Pancreas (tissue), 10 donors: ENCODE measurements around the gene KCNQ5. TPM values are rescaled to one million over a fixed set of nuclear protein-coding genes. Genes with fewer than 3 reads are reported as not detected.
"Not testable (repeated sequence)": the region's sequence is repeated elsewhere in the genome, so short reads cannot be mapped to it uniquely, and the experiment has no call there.

Experiments used
- ATAC-seq, 4 donors: fragments of 200-7000 bp; cut with Tn5 transposase; one replicate each; pipeline versions ENCODE4 v1.8.0 to v1.9.1; 2020; ENCODE audit warnings: mild to moderate bottlenecking in 4 of 4, moderate library complexity in 4 of 4
- DNase-seq, 6 donors: peaks; one replicate each; pipeline ENCODE4 v3.0.0-alpha.2; 2020
- FAIRE-seq: peaks from 2 replicates; lab custom pipeline; 2012; peaks lifted over from hg19 to GRCh38; lab: Jason Lieb, UNC
- H3K27ac ChIP-seq, 4 donors: fragments of 200-600 bp; sonication (generic); 1 replicate in 3 of 4; 2 replicates in 1 of 4; pipeline versions ENCODE4 v1.5.0 to v1.8.0; 2020
- H3K27me3 ChIP-seq, 4 donors: fragments of 200-600 bp; one replicate each; pipeline ENCODE4 v1.8.0; 2021
- H3K36me3 ChIP-seq, 3 donors: fragments of 200-600 bp; sonication (generic) in 1 of 3; one replicate each; pipeline versions ENCODE4 v1.5.0 to v1.8.0; 2020 to 2021
- H3K4me1 ChIP-seq, 3 donors: fragments of 200-600 bp; one replicate each; pipeline ENCODE4 v1.8.0; 2021
- H3K4me3 ChIP-seq, 4 donors: fragments of 200-600 bp; sonication (generic) in 2 of 4; one replicate each; pipeline versions ENCODE4 v1.5.0 to v1.8.0; 2020 to 2021
- H3K9me3 ChIP-seq, 4 donors: fragments of 200-600 bp; one replicate each; pipeline ENCODE4 v1.8.0; 2021
- WGBS, 2 donors: extraction: QIAGEN DNeasy Blood & Tissue Kit; methylation state at CpG; one replicate each; pipeline ENCODE4 v1.1.7; 2013; 5-methylcytosine and 5-hydroxymethylcytosine counted together
- intact Hi-C, 3 donors: fragments of 100-400 bp; cut with DNase I; formaldehyde crosslinking; loops; one replicate each; pipeline versions ENCODE4 v1.11.1 to v1.14.2; 2022
- polyA plus RNA-seq, 2 donors: library from polyadenylated mRNA; stranded (reverse); fragments of 200-250 nt; gene quantifications; one replicate each; pipeline ENCODE4 v1.2.3, GENCODE V29; 2013
- total RNA-seq, 6 donors: library from RNA; stranded (reverse); fragmentation: NEBNext Ultra II Directional in 4 of 6; extraction: Animal tissue kit (Norgen Biotek cat#: 25700) in 4 of 6; gene quantifications; one replicate each; pipeline versions ENCODE4 v1.2.1 to v1.2.4, GENCODE V29; 2021 to 2023
- TF ChIP-seq, protein P1 (sequence below), 4 donors: fragments of 200-600 bp; sonication (generic) in 3 of 4; IDR thresholded peaks; one replicate each; pipeline versions ENCODE4 v1.5.0 to v1.8.0; 2021; ENCODE audit warnings: antibody characterized with exemption in 4 of 4
- donor health status: healthy with polysubstance abuse.
- donor health status: DM: no; HTN: no; CAD: no; lungs with moderate emphysema.
- donor health status: DM: no; HTN: no; CAD: no.
- donor health status: control.
- donor health status: control.
- donor health status: Bipolar disorder and iron deficiency.
- donor health status: DM: yes; HTN: yes; CAD: no.
- donor health status: DM: no; HTN: no; CAD: no.
- donor health status: DM: no; HTN: no; CAD: no.
- donor health status: DM: yes; HTN: yes; CAD: no.

KCNQ5 gene
- total and polyA plus RNA-seq, 8 donors = 0.03 to 1.1 (median 0.13) TPM

DNA sequence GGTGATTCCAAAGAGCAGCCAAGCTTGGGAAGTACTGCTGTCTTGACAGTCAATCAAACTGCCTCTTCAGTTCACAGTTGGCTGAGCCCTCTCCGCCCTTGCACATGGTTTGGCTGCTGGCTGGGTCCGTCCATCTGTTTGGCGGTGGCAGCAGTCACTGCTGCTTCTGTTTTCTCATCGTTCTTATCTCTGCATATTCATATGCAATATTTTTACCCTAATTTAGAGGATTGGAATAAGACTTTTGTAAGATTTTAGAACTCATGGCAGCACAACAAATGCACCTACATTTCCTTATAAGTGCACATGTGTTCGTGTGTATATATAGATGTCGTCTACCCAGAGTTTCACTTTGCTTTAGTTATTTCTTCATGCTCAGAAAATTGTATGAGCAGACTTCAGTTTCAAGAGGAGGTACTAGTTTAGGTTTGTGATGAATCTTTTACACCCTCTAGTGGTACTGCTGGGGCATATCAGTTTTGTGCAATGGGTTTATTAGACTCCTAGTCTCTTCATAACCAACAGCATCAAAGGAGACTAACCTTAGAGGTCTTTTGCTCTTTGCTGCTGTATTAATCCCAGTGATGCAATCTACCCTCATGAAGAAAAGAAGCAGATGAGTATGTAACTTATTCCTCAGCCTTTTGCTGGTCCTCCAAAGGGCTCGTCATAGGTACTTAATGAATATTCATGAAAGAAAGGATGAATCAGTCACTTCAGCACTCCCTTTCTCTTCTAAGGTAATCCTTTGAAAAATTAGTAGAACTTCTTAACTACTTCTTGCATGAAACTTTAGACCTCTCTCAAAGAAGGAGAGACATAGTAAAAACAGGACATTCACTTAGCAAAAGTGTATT, 559.1 kb downstream of the KCNQ5 start:
- no peaks in the 10 kb centered on the region for H3K36me3 ChIP-seq
- H3K27ac ChIP-seq = no peak overlapping the region
- no peaks in the 10 kb centered on the region for H3K27me3 ChIP-seq
- FAIRE-seq (peak; percentile 47), ATAC-seq (peak; percentile 77 to 99 (median 96)), DNase-seq (no peak)
- H3K4me3 ChIP-seq = peak overlapping the region in 1 of 4 donors; percentile 36
- 5 to 7% methylated on average over 7 of the region's 7 CpGs for WGBS, 2 donors
- intact Hi-C loops = no loop called here
- H3K9me3 ChIP-seq = no peaks in the 10 kb centered on the region
- no peaks in the 10 kb centered on the region for H3K4me1 ChIP-seq
- TF ChIP-seq, protein P1, sequence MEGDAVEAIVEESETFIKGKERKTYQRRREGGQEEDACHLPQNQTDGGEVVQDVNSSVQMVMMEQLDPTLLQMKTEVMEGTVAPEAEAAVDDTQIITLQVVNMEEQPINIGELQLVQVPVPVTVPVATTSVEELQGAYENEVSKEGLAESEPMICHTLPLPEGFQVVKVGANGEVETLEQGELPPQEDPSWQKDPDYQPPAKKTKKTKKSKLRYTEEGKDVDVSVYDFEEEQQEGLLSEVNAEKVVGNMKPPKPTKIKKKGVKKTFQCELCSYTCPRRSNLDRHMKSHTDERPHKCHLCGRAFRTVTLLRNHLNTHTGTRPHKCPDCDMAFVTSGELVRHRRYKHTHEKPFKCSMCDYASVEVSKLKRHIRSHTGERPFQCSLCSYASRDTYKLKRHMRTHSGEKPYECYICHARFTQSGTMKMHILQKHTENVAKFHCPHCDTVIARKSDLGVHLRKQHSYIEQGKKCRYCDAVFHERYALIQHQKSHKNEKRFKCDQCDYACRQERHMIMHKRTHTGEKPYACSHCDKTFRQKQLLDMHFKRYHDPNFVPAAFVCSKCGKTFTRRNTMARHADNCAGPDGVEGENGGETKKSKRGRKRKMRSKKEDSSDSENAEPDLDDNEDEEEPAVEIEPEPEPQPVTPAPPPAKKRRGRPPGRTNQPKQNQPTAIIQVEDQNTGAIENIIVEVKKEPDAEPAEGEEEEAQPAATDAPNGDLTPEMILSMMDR (IDR thresholded peaks at IDR 0.05) = peak; percentile 47 to 65 (median 56)

DNA sequence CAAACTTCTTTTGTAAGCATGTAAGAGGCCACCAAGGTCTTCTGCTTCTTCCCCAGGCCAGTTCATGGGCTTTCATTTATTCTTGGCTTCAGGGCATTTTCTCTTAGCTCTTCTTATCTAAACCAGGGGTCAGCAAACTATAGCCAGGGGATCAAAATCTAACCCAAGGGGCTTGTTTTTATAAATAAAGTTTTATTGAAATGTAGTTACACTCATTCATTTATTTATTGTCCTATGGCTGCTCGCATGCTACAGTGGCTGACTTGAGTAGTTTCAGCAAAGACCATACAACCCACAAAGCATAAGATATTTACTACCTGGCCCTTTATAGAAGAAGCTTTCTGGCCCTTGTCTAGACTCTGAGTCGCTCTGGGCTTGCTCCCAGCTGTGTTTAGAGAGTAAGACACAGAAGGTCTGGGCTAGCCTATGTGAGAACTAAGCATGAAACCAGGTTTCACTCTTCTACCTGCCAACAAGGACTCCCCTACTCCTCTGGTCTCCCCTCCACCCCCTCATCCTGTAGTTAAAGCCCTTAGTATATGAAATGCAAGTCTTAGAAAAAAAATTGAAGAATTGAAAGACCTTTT, 560.2 kb downstream of the KCNQ5 start:
- 59 to 63% methylated on average over 2 of the region's 2 CpGs for WGBS, 2 donors
- ATAC-seq (no peak), FAIRE-seq (no peak), DNase-seq (no peak)
- H3K9me3 ChIP-seq = no peaks in the 10 kb centered on the region
- H3K4me1 ChIP-seq = no peaks in the 10 kb centered on the region
- intact Hi-C loops = no loop called here
- no peaks in the 10 kb centered on the region for H3K36me3 ChIP-seq
- H3K4me3 ChIP-seq = no peak overlapping the region
- no peak overlapping the region for H3K27ac ChIP-seq
- TF ChIP-seq, protein P1 (IDR thresholded peaks at IDR 0.05) = no peak
- H3K27me3 ChIP-seq = no peaks in the 10 kb centered on the region

DNA sequence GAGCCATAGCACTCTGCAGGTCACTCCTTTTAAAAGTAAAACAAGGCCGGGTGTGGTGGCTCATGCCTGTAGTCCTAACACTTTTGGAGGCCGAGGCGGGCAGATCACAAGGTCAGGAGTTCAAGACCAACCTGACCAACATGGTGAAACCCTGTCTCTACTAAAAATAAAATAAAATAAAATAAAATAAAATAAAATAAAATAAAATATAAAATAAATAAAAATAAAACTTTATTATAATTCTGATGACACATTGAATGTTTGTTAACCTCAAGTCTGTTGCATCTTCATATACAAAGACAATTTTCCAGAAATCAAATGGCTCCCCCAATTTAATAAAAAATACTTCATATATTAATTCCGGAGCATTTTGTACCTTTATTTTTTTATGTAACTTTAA, 571.4 kb downstream of the KCNQ5 start:
- H3K36me3 ChIP-seq, H3K4me1 ChIP-seq, H3K4me3 ChIP-seq, H3K9me3 ChIP-seq, intact Hi-C loops, FAIRE-seq, ATAC-seq, DNase-seq, H3K27ac ChIP-seq, H3K27me3 ChIP-seq: not testable (repeated sequence)
- 80 to 90% methylated on average over 4 of the region's 4 CpGs for WGBS, 2 donors

DNA sequence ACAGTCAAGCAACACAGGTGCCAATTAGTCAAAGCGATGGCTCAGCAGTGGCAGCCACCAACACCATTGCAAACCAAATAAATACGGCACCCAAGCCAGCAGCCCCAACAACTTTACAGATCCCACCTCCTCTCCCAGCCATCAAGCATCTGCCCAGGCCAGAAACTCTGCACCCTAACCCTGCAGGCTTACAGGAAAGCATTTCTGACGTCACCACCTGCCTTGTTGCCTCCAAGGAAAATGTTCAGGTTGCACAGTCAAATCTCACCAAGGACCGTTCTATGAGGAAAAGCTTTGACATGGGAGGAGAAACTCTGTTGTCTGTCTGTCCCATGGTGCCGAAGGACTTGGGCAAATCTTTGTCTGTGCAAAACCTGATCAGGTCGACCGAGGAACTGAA, 572.9 kb downstream of the KCNQ5 start:
- no peak for DNase-seq
- TF ChIP-seq, protein P1 (IDR thresholded peaks at IDR 0.05) = no peak
- Histone ChIP-seq H3K9me3 (no peaks in the 10 kb centered on the region), H3K4me1 (no peaks in the 10 kb centered on the region), H3K27ac (no peak overlapping the region), H3K36me3 (no peaks in the 10 kb centered on the region), H3K4me3 (no peak overlapping the region), H3K27me3 (no peaks in the 10 kb centered on the region)
- no peak for ATAC-seq
- 84 to 86% methylated on average over 7 of the region's 7 CpGs for WGBS, 2 donors
- FAIRE-seq = no peak
- intact Hi-C loops = no loop called here

DNA sequence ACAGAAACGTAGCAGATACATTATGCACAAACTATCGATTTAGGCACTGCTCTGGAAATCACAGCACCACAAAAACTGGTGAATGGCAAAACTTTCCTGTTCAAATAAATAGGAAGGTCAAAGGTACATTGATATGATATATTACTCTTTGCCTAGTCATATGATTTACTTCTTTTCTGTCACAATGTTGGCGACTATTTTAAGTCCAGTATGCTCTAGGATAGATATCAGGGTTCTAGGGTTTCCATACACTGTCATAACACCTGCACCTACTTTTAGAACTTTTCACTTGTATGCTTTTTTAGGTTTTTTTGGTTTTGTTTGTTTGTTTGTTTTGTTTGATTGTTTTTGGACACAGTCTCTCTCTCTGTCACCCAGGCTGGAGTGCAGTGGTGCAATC, 578.4 kb downstream of the KCNQ5 start:
- Histone ChIP-seq H3K9me3 (no peaks in the 10 kb centered on the region), H3K4me1 (no peaks in the 10 kb centered on the region), H3K27me3 (no peaks in the 10 kb centered on the region), H3K36me3 (no peaks in the 10 kb centered on the region), H3K4me3 (no peak overlapping the region), H3K27ac (no peak overlapping the region)
- TF ChIP-seq, protein P1 (IDR thresholded peaks at IDR 0.05) = no peak
- FAIRE-seq (no peak), ATAC-seq (no peak), DNase-seq (no peak)
- intact Hi-C loops = no loop called here
- 52 to 62% methylated on average over 3 of the region's 3 CpGs for WGBS, 2 donors
